MM.1S (cell line): ENCODE data around the gene KMT2E.

Source experiments
- EZH2 ChIP-seq: fragments of 300-600 bp; sonication (generic); optimal IDR thresholded peaks from 2 replicates; pipeline ENCODE3; 2017; ENCODE audit warnings: low read depth, mild to moderate bottlenecking, antibody characterized with exemption, low read length, mixed read lengths
- EZH2phosphoT487 ChIP-seq: fragments of 300-600 bp; sonication (generic); IDR thresholded peaks from 2 replicates; pipeline ENCODE4 v1.6.1; 2018; ENCODE audit warnings: antibody characterized with exemption, low read length
- TF ChIP-seq, protein P1 (sequence below): fragments of 300-600 bp; sonication (generic); IDR thresholded peaks from 2 replicates; pipeline ENCODE4 v1.5.1; 2016; ENCODE audit warnings: antibody characterized with exemption, low read length, mixed read lengths

DNA sequence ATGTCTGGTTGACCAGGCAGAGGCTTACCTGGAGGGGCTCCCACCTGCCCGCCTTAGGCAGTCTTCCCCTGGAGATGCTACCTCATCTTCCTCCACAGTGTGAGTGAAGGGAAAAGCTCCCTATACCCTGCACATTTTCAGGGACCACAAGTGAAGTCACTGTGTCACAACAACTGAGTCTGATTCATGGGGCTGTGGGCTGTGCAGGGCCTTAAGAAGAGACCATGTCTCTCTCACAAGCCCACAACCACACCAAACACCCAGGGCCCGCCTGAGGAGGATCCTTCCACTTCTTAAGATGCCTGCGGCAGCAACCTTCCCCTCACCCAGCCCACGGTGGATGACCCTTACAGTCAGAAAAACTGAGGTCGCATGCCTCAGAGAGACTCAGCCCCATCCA lies 118.3 kb downstream of the KMT2E start:
- TF ChIP-seq, protein P1, sequence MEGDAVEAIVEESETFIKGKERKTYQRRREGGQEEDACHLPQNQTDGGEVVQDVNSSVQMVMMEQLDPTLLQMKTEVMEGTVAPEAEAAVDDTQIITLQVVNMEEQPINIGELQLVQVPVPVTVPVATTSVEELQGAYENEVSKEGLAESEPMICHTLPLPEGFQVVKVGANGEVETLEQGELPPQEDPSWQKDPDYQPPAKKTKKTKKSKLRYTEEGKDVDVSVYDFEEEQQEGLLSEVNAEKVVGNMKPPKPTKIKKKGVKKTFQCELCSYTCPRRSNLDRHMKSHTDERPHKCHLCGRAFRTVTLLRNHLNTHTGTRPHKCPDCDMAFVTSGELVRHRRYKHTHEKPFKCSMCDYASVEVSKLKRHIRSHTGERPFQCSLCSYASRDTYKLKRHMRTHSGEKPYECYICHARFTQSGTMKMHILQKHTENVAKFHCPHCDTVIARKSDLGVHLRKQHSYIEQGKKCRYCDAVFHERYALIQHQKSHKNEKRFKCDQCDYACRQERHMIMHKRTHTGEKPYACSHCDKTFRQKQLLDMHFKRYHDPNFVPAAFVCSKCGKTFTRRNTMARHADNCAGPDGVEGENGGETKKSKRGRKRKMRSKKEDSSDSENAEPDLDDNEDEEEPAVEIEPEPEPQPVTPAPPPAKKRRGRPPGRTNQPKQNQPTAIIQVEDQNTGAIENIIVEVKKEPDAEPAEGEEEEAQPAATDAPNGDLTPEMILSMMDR = no peak
- TF ChIP-seq EZH2phosphoT487 (no peak), EZH2 (no peak)
